Fibroblast of upper back skin (primary cell): Measurements from ENCODE around the gene TJP3.

Experiments
- DNase-seq: peaks from one replicate; pipeline ENCODE4 v3.0.0-alpha.2; 2013

Gene TJP3

DNA sequence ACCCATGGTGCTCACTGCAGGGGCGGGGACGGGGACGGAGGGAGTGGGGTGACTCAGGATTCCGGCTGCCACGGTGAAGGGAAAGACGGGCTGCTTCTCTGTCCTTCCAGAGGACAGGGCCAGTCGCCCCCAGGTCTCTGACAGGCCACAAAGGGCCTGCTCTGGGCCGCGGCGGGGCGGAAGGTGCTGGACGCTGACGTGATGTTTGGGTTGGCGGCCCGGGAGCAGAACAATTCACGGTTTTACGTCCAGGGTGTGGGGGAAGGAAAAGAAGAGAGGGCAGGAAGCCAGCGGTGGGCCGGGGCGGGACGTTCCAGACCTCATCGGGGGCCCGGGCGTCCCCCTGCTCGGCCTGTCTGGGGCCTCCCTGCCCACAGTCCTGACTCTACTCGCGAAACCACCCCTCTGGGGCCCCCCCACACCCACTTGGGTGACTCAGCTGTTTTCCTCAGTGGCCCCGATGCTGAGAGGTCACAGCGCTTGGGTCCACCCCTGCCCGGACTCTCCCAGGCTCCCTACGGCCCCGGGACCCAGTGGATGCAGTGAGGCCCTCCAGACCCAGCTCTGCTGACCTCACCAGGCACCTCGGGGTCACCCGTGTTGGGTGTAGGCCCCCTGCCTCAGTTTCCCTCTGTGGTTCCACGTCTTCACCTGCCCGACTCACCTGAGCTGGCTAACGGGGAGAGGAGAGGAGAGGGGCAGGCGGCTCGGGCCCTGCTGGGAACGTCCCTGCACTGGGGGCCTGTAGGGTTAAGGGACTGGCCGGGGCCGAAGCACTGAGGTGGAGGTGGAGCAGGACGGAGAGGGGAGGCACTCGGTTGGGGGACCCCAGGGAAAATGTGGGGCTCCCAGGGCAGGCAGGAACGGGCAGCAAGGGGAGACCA is 37.1 kb upstream of the TJP3 start:
- DNase-seq, result peak; percentile 65

DNA sequence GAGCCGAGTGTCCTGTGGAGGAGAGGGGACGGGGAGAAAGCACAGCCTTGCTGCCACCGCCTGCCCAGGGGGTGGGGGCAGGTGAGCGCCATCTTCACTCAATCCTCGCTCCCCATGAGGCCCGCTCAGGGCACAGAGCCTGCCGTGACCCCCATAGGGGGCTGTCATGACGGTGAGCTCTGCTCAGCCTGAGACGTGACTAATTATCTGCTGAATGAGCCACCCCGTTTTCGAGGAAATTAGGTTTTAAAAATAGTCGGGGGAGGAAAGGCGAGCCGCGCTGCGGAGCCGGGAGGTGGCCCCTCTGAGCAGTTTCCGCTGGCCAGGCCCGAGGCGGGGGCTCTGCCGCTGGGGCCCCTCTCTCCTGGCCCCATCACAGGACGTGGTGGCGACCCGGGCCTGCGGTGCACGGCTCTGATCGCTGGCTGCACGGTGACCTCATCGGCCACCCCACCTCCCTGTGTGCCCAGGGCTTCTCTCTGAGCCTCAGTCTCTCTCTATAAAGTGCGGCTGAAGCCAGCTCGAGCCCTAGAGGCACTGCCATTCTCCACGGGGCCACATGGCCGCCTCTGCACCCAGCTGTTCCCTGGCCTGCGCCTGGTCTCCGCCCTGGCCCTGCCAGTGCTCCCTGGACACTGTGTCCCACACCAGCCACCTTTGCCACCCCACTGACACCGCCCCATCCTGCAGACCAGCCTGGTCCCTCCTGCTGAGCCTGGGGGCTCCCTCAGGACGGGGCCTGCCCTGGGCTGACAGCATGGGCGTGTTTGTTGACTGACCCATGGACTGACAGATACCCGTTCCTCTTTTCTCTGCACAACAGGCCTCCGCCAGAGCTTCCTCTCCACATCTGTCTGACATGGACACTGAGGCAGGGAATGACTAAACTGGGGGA is 36.3 kb upstream of the TJP3 start:
- DNase-seq, result peak; percentile 16

DNA sequence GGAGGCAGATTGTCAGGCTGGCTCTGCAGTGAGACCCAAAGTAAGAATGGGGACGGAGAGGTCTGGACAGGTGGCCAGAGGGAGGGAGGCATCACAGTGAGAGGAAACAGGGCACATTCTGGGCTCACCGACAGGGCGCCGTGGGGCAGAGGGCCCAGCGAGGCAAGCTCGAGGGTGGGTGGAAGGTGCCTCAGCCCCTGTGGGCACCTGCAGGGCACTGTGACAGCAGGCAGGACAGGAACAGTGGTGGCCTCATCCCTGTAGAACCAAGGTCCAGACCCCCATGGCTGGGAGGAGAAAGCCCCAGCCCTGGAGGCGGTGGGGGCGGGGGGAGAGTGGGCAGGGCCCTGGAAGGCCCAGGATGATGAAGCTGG is 35.6 kb upstream of the TJP3 start:
- DNase-seq, result no peak

DNA sequence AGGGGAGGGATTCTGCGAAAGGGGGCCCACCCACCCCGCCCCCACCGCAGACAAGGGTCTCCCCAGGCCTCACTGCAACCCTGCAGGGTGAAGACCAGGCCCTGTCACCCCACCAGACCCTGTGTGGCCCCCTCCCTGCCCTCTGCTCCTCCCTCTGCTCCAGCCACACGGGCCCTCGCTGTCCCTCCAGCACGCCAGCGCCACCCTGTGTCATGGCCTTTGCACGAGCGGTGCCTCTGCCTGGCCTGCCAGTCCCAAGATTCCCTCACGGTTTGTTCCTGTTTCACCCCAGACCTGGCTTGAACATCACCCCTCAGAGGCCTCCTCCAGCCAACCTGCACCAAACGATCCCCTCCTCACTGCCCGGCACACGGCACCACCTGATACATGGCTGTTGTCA is 35.2 kb upstream of the TJP3 start:
- DNase-seq, result no peak

DNA sequence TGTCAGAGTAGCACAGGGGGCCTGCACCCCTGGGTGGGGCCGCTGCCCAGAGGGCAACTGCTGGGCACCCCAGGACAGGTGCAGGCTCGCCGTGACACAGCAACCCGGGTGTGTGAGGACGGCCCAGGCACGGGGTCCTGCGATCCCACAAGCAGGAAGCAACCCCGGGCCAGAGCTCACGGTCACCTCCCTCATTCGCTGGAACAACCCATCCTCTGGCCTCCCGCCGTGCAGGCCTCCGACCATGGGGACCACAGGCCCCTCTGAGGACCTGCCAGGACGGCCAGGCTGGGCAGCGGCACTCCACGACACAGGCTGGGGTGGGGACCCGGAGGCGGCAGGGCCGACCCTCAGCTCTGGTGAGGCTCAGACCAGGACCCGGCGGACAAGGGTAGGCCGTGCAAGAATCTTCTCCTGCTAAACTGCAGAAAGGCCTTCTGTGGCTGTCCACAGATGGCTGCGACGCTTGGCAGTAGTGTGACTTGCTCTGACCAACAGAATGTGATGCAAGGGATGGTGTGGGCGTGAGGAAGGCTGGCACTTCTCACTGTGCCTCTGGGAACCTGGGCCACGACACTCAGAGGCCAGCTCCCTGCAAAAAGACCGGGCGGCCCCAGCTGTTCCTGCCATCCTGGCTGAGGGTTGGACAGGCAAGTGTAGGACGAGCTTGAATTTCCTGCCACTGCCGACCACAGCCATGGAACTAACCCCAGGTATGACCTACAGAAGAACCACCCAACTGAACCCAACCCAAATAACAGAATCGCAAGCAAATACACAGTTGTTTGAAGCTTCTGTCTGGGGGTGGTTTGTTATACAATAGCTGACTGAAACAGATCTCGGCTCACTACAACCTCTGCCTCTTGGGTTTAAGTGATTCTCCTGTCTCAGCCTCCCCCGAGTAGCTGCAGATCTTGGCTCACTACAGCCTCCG is 34.4 kb upstream of the TJP3 start:
- DNase-seq, result no peak

DNA sequence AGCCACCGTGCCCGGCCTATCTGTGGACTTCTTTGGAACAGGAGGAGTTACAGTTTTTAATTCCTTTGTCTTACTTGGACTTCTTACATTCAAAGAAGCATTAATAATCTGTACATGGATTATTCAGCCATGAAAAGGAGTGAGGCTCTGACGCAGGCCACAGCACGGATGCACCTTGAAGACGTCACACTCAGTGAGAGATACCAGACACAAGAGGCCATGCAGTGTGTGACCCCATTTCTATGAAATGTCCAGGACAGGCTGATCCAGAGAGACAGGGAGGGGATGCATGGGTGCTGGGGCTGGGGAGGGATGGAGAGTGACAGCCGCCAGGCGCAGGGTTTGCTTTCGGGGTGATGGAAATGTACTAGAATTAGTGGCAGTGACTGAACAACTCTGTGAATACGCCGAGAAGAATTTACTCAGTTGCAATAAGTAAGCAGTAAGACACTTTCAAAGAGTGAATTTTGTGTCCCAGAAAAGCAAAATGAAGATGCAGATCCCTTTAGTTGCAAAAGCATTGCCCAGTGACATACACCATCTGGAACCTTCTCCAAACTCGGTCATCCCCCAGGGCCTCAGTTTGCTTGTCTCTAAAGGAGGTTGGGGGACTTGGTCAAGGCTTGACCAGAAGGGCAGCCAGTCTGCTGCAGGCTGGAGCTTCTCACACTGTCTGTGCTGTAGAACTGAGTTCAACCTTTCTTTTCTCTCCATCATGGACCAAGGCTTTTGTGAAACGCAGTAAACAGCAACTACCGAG is 33.2 kb upstream of the TJP3 start:
- DNase-seq, result no peak

DNA sequence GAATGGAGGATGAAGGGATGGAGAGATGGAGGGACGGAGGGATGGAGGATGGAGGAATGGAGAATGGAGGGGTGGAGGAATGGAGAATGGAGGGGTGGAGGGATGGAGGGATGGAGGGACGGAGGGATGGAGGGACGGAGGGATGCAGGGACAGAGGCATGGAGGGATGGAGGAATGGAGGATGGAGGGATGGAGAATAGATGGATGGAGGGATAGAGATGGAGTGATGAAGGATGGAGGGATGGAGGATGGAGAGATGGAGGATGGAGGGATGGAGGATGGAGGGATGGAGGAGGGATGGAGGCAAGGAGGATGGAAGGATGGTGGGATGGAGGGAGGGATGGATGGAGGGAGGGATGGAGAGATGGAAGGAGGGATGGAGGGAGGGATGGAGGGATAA is 30.0 kb upstream of the TJP3 start:
- DNase-seq, result no peak

DNA sequence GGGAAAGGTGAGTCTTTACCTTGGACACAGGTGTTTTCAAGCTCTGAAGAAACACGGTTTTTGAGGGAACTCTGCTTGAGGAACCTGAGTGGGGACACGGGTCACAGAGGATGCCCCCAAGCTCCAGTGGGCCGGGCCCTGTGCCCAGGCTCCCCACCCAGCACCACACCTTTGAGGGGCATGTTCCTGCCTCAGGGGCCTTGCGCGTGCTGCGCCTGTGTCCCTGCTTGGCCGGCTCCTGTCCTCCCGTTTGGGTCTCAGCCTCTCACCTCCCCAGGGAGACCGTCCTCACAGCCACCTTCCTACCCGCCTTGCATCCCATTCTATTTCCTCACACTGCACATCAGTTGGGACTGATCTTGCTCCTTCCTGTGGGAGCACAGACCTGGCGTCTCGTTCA is 29.0 kb upstream of the TJP3 start:
- no peak for DNase-seq

DNA sequence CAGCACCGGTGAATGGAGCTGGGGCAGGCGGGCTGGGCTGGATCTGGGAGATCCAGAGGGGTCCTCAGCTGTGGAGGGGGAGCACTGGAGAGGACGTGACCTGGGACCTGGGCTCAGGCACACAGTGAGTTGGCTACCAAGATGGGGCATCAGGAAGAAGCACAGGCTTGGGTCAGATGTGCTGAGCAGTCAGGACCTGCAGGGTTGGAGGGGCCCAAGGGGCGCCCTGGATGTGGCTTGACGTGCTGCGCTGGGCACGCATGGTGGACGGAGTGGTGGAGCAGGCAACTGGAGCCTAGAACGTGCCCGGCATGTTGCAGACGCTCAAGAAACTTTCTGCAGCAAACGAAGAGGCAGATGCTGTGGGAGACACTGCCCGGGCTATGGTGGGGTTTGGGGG is 28.6 kb upstream of the TJP3 start:
- DNase-seq, result no peak

DNA sequence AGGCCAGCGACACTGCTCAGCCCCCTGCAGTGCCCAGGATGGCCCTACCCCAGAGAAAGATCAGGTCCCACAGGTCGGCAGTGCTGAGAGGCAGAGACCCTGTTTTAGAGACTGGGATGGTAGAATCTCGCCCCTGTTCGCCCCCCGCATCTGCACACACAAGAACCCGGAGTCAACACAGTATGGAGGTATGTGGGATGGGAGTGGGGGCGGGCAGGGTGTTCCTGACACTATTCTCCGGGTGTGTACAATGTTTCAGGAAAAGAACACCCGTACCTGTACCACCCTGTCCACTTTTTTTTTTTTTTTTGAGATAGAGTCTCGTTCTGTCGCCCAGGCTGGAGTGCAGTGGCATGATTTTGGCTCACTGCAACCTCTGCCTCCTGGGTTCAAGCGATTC is 27.2 kb upstream of the TJP3 start:
- no peak for DNase-seq

DNA sequence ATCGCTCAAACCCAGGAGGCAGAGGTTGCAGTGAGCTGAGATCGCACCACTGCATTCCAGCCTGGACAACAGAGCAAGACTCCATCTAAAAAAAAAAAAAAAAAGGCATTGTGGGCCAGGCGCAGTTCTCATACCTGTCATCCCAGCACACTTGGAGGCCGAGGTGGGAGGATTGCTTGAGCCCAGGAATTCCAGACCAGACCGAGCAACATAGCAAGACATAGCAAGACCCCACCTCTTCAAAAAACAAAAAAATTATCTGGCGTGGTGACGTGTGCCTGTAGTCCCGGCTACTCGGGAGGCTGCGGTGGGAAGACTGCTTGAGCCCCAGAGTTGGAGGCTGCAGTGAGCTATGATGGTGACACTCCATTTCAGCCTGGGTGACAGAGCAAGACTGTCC is 25.9 kb upstream of the TJP3 start:
- DNase-seq, result no peak

DNA sequence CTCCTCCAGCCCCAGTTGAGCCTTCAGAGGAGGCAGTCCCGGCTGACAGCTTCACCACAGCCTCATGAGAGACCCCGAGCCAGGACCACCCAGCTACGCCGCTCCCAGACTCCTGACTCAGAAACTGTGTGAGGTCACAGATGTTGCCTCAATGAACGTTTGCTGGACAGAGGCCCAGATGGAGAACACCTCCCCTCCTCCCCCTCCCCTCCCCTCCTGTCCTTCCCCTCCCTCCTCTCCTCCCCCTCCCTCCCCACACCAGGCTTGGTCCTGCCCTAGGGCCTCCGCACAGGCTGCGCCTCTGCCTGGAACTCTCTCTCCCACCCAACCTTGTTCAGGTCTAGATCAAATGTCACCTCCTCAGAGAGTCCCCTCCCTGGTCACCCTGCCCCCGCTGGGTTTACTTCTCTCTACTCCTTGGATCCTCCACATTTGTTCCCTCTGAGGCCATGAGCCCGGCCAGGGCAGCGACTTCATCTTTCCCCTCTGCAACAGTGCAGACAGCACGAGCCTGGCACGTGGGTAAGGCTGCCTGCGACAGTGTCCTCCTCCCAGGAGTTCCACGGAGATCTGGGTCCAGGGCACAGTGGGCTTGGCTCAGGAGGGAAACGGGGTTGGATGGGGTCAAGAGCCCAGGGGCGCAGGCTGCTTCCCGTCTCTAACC is 25.3 kb upstream of the TJP3 start:
- DNase-seq, result peak; percentile 69

DNA sequence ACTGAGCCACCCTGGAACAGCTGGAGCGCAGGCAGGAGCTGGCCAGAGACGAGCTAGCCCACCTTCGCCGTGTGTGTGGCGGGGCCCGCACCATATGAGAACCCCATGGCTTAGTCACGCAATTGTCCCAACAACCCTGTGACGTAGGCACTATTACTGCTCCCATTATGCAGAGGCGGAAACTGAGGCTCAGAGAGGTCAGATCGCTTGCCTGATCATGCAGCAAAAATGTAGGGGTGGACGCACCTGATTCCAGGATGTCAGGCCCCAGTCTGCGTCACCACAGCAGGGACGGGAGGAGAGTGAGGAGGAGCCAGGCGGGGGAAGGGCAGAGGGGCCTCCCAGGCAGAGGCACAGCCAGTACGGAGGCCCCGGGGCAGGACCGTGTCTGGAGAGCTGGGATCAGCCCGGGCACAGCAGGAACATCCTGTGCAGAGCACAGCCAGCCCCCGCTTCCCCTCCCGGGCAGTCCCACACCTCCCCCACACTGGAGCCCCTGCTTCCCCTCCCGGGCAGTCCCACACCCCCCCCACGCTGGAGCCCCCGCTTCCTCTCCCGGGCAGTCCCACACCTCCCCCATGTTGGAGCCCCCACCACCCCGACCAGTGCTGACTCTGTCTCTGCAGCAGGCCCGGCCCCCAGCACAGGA is 24.7 kb upstream of the TJP3 start:
- peak; percentile 43 for DNase-seq

DNA sequence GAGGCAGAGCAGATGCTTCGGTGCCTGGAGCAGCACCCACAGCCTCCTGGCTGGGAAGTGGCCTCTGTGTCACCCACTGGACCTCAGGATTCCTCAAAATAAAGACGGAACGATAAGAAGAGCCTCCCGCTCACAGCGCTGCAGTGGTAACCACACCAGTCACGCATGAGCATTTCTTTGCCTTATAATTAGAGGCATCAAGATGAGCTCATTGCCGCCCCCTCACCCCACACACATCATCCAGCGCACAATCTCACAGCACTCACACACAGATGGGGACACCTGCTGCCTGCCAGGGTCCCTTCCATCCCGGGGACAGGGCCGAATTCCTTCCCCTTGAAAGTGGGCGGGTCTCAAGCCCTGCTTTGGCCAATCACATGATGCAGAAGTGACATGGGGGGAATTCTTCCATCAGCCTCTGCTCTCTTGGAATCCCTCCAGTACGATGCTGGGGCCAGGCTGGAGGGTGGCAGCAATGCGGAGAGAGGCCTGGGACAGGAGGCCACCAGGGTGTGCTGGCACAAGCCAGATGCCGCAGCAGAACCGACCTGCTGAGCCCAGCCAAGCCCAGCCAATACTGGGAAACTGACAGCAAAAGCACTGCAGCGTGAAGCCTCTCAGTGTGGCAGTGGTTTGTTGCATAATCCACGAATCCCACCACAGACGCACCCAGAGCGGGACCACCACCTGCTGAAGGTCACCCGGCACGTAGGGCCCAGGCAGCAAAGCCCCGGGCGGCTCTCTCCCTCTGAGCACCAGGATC is 23.9 kb upstream of the TJP3 start:
- peak; percentile 35 for DNase-seq

DNA sequence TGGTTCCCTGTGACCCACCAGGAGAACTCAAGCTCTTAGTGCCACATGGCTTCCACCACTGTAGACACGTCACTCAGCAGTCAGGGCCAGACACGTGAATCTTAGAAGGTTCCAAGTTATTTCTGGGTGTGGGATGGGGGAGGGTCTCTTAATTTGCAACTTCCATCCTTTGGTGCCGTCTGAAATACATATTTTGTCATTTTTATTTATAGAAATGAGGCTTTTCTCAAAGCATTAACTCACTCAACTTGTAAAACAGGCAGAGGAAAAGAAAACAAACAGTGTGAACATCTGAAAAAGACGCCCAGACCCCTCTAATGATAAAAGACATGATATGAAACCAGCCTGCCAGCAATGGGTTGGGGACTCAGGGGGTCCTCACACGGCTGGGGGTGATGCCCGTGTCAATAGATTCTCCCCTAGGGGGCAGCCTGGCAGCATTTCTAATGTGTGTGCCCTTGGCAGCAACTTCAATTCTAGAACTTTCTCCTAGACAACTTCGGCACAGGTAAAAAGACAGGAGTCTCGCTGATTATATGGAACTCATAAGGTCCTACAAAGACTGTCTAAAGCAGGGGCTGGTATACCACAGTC is 23.3 kb upstream of the TJP3 start:
- DNase-seq, result no peak

DNA sequence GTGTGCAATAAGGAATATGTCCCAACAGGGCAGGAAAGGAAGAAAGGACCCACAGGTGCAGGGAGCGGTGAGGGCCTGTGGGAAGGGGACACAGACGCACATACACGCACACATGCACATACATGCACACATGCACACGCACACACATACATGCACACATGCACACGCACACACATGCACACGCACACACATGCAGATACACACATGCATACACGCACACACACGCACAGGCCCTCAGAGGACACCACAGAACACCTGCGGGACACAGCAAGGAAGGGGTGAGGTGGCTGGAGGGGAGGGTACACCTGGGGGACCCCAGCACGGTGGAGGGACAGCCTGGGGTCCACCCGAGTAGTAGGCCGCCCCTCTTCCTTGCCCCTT is 20.8 kb upstream of the TJP3 start:
- no peak for DNase-seq

DNA sequence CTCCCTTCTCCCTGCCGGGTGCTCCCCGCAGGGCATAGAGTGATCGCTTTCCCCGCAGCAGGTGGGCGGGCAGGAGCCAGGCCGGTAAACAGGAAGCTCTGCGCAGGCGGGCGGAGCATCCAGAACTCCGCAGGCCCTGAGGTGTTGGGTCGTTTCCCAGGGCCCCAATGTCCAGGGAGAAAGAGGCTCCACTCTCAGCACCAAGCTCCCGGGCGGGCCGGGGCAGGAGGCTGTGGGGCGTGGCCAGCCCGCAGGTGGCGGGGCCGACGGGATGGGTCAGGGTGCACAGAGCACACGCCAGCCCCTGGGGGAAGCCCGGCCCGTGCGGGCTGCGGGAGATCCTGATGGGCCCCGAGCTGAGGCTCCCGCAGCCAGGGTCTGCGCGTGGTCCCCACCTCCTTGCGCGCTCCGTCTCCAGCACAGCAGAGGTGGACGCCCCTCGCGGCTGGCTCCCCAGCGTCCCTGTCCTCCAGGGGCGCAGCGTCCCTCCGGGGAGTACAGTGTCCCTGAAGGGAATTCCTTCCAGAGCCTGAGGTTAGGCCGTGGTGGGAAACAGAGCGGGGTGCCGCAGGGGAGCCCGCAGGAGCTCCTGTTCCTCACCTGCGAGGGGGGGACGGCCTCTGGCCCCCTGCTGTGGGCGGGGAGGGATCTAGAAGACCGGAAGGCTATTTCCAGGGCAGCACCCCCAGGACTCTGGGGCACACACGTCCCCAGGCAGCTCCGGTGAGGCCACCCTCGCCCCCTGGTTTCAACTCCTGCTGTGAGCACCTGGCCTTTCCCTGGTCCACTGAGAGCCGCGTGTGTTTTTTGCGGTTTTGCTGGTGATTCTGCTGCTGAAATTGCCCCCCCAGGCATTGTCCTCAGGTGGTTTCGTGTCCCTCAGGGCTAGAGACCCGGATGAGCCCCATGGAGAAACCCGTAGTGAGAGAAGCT is 20.1 kb upstream of the TJP3 start:
- DNase-seq, result no peak

DNA sequence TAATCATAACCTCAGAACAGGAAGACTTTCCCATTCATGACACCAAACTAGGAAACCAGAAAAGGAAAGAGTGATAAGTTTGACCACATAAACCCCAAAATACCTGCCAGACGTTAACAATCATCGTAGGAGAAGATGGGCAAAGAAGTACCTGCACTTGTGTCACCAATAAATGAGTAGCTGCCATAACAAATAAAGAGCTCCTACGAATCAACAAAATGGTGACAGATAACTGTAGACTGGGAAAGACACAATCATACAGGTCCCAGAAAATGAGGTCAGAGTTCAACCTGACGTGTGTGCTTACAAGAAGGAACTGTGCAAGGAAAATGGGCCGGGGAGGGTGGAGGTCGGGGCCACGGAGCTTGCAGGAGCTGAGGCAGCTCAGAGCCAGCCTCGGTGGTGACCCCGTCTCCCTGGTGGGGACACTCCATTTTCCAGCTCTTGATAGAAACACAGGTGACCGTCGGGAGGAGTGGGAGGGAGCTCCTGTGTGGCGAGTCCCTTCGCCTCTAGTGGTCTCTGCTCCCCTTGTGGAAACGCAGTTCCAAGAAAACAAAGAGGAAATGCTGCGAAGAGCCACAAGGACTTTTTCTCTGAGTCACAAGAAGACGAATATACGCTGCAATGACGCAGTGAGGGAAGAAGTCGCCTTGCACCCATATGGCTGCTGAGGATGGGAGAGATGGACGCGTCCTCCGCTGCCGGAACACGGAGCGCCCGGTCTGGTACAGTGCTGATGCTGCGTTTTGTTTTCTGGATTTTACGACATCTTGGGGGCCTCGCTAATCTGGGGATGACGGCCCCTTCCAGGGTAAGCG is 17.4 kb upstream of the TJP3 start:
- no peak for DNase-seq
